HepG2 (cell line): ENCODE measurements around the gene IL13. TPM values are rescaled to one million over a fixed set of nuclear protein-coding genes. Genes with fewer than 3 reads are reported as not detected.

Experiments
- DBP ChIP-seq: sonication (generic); formaldehyde crosslinking; IDR thresholded peaks from 2 replicates; pipeline ENCODE4 v1.4.0; 2020; ENCODE audit warnings: missing genetic modification reagents; ENCODE audit errors: not compliant biosample characterization
- GLI4 ChIP-seq: sonication (generic); formaldehyde crosslinking; IDR thresholded peaks from 2 replicates; pipeline ENCODE4 v1.5.1; 2020; ENCODE audit warnings: missing genetic modification reagents, mild to moderate bottlenecking, moderate library complexity, borderline replicate concordance
- MED13 ChIP-seq: sonication (generic); formaldehyde crosslinking; IDR thresholded peaks from 2 replicates; pipeline ENCODE4 v1.5.0; 2020; ENCODE audit warnings: missing genetic modification reagents
- MIER2 ChIP-seq: IDR thresholded peaks from 2 replicates; pipeline ENCODE4 v1.6.1; 2016; ENCODE audit warnings: missing biosample characterization, missing genetic modification reagents
- NFAT5 ChIP-seq: sonication (generic); formaldehyde crosslinking; IDR thresholded peaks from 2 replicates; pipeline ENCODE4 v1.4.0; 2020; ENCODE audit warnings: missing genetic modification reagents
- NONO ChIP-seq, 2 experiments: fragments of 450-650 bp in 1 of 2; sonication (generic) in 1 of 2; formaldehyde crosslinking in 1 of 2; IDR thresholded peaks in 1 of 2; conservative IDR thresholded peaks in 1 of 2; 2 replicates each; pipeline versions ENCODE4 v1.6.1 to v1.8.0; 2017 to 2022; ENCODE audit warnings: mild to moderate bottlenecking in 1 of 2, missing genetic modification reagents in 1 of 2, moderate library complexity in 1 of 2
- PRMT3 ChIP-seq: sonication (generic); formaldehyde crosslinking; IDR thresholded peaks from 2 replicates; pipeline ENCODE4 v1.8.1; 2022; ENCODE audit warnings: low read depth, mild to moderate bottlenecking, moderate library complexity, missing genetic modification reagents, borderline replicate concordance
- TEAD3 ChIP-seq: optimal IDR thresholded peaks from 2 replicates; pipeline ENCODE3; 2016; ENCODE audit warnings: borderline replicate concordance
- polyA plus RNA-seq, 8 experiments: library from polyadenylated mRNA; depleted of rRNA in 3 of 8; stranded (reverse) in 7 of 8; unstranded in 1 of 8; fragments of >200 nt; fragmentation: Illumina TruSeq in 4 of 8; extraction: Trizol in 4 of 8; gene quantifications; 2 replicates each; pipeline versions ENCODE4 v1.2.1 to v1.2.3, GENCODE V29; 2011 to 2016; ENCODE audit warnings: low read depth in 4 of 8, missing spikeins in 1 of 8, mixed read lengths in 1 of 8; ENCODE audit not compliant: insufficient read depth in 1 of 8
- total RNA-seq, 5 experiments: library from RNA; depleted of rRNA; stranded (reverse); fragments of >200 nt; fragmentation: Illumina TruSeq; extraction: Trizol; gene quantifications; 2 replicates each; pipeline ENCODE4 v1.2.3, GENCODE V29; 2016; ENCODE audit warnings: low read depth in 1 of 5

Gene IL13
- total and polyA plus RNA-seq, 2 of the 13 experiments (the other 11 are each of a cell fraction or from before 2014, with no cell fraction given): 0.05 TPM; not detected in 1

- TF ChIP-seq NFAT5 (CRISPR knock-in tag) (no peak), GLI4 (CRISPR knock-in tag) (no peak), NONO (IDR thresholded peaks at IDR 0.05) (no peak), NONO (CRISPR knock-in tag; conservative IDR thresholded peaks at IDR 0.05) (no peak), MIER2 (CRISPR knock-in tag) (no peak), TEAD3 (CRISPR knock-in tag) (no peak), DBP (no peak), MED13 (CRISPR knock-in tag) (no peak), PRMT3 (CRISPR knock-in tag) (no peak)
These were observed 1.9 kb upstream of the IL13 start (continued) for GRCh38 chr5:132655821-132656773.
